ENCODE results near the gene NLK. TPM values are rescaled to one million over a fixed set of nuclear protein-coding genes. Genes with fewer than 3 reads are reported as not detected.

The NLK gene
- total RNA-seq, 6 experiments from 2014 or later: 8.8 to 10.6 (median 9.9) TPM

- WGBS (ENCODE audit: insufficient coverage, low coverage, low lambda C conversion rate, missing lambda C conversion rate): 86% methylated on average over 6 of the region's 6 CpGs
- DNase-seq: no peak
- Histone ChIP-seq H3K27me3 (no peaks in the 10 kb centered on the region), H3K4me1 (peaks cover 0 to 28% (median 8%) of the 10 kb centered on the region in 4 donors), H3K27ac (no peak overlapping the region), H3K4me3 (peak overlapping the region in 2 of 3 donors; percentile 23 to 92), H3K36me3 (no peaks in the 10 kb centered on the region), H3K9me3 (no peaks in the 10 kb centered on the region)
- ATAC-seq: no peak
- TF ChIP-seq POLR2A (IDR thresholded peaks at IDR 0.05): no peak
- TF ChIP-seq, protein P1, sequence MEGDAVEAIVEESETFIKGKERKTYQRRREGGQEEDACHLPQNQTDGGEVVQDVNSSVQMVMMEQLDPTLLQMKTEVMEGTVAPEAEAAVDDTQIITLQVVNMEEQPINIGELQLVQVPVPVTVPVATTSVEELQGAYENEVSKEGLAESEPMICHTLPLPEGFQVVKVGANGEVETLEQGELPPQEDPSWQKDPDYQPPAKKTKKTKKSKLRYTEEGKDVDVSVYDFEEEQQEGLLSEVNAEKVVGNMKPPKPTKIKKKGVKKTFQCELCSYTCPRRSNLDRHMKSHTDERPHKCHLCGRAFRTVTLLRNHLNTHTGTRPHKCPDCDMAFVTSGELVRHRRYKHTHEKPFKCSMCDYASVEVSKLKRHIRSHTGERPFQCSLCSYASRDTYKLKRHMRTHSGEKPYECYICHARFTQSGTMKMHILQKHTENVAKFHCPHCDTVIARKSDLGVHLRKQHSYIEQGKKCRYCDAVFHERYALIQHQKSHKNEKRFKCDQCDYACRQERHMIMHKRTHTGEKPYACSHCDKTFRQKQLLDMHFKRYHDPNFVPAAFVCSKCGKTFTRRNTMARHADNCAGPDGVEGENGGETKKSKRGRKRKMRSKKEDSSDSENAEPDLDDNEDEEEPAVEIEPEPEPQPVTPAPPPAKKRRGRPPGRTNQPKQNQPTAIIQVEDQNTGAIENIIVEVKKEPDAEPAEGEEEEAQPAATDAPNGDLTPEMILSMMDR (IDR thresholded peaks at IDR 0.05): no peak
- intact Hi-C loops (cut with DNase I): no loop called here
Observed at GRCh38 chr17:28040406-28040805, 2.1 kb upstream of the NLK start.

DNA sequence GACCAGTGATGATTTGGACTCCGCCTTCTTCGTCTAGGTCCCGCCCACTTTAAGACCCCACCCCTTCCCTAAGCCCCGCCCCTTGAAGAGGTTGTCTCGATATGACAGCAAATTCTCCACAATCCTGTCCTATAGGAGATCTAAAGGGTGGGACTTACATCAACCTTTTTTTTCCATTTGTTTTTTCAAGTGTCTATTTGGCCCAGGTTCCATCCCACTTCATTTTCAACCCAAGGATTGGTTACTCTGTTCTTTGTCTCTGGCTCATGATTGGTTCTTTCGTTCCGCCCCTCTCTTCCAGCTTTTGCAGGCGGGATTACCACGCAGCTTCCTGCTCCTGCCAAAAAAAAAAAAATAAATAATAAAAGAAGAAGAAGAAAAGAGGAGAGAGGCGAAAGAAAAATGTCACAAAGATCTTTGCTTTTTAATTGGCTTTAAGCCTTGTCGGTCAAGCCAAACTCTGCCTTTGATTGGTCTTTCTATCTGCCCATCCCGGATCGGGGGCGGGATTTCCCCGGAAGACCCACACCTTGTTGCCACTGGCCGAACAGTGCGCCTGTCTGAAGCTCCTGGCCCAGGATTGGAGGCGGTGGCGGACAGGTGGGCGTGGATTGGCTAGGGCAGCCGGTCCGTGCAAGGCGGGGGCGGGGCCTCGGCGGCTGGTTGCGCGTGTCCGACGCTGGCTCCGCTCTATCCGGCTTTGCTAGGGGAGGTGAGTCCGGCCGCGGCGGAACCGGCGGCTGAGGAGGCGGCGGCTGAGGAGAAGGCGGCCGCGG, 1.2 kb upstream of the NLK start:
- no peaks in the 10 kb centered on the region for H3K27me3 ChIP-seq
- H3K27ac ChIP-seq: peak overlapping the region; percentile 46 to 89 (median 76)
- DNase-seq (peak; percentile 100), ATAC-seq (peak; percentile 95 to 98 (median 96))
- no peaks in the 10 kb centered on the region for H3K9me3 ChIP-seq
- intact Hi-C loops (cut with DNase I): no loop called here
- H3K36me3 ChIP-seq: no peaks in the 10 kb centered on the region
- under 1% methylated on average over 23 of the region's 43 CpGs for WGBS (ENCODE audit: insufficient coverage, low coverage, low lambda C conversion rate, missing lambda C conversion rate)
- TF ChIP-seq, protein P1 (IDR thresholded peaks at IDR 0.05): no peak
- TF ChIP-seq POLR2A (IDR thresholded peaks at IDR 0.05): peak; percentile 71
- H3K4me1 ChIP-seq: peaks cover 0 to 31% (median 8%) of the 10 kb centered on the region in 4 donors
- H3K4me3 ChIP-seq: peak overlapping the region; percentile 81 to 95 (median 92)

DNA sequence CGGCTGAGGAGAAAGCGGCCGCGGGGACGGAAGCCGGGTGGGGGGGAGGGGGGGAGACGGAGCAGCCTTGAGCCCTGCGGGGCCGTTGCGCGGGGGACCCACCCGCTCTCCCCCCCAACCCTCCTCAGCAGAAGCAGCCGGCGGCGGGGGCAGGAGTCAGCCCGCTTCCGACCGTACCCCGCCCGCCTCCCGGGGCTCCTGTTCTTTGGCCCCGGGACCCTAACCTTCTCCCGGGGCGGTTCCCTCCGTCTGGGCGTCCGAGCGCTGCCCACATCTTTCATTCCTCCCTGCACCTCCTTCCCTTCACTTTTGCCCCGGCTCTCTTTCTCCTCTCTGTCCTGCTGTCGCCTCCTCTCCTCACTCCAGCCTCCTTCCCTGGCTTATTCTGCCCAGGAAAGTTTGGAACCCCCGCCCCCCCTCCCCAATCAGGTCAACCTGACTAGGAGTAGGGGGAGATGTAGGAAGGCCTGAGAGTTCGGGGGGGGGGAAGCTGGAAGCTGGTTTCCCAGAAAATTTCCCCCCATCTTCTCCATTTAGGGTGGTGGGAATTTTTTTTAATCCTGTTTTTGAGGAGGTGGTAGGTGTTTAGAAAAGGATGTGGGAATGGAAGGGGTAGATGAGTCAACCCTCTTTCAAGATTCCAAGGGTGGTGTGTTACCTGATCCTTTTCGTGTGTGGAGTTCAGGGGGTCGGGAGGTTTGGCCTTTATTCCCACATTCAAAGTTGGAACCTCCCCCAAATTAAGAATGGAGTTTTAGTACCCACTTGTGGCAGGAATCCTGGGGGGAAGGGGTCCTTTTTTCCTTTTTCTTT, 427 bp upstream of the NLK start:
- DNase-seq: no peak
- Histone ChIP-seq H3K4me1 (peaks cover 0 to 31% (median 8%) of the 10 kb centered on the region in 4 donors), H3K9me3 (no peaks in the 10 kb centered on the region), H3K27me3 (no peaks in the 10 kb centered on the region), H3K27ac (peak overlapping the region; percentile 46 to 89 (median 76)), H3K36me3 (no peaks in the 10 kb centered on the region), H3K4me3 (peak overlapping the region; percentile 81 to 95 (median 92))
- intact Hi-C loops (cut with DNase I): no loop called here
- TF ChIP-seq, protein P1 (IDR thresholded peaks at IDR 0.05): no peak
- no peak for TF ChIP-seq POLR2A (IDR thresholded peaks at IDR 0.05)
- ATAC-seq: peak; percentile 2 to 11 (median 4)
- WGBS (ENCODE audit: insufficient coverage, low coverage, low lambda C conversion rate, missing lambda C conversion rate): 3% methylated on average over 13 of the region's 34 CpGs

DNA sequence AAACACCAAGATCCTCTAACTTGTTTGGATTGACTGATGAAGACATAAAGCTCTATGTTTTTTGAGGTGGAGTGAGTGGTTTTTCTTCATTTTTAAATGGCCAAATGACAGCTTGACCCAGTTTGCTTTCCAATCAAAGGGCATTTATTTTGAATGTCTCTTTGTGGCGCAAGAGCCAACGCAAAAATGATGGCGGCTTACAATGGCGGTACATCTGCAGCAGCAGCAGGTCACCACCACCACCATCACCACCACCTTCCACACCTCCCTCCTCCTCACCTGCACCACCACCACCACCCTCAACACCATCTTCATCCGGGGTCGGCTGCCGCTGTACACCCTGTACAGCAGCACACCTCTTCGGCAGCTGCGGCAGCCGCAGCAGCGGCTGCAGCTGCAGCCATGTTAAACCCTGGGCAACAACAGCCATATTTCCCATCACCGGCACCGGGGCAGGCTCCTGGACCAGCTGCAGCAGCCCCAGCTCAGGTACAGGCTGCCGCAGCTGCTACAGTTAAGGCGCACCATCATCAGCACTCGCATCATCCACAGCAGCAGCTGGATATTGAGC, 329 bp downstream of the NLK start:
- intact Hi-C loops (cut with DNase I): no loop called here
- H3K4me3 ChIP-seq: no peak overlapping the region

More for the DNA sequence above, 329 bp downstream of the NLK start:
- WGBS (ENCODE audit: insufficient coverage, low coverage, low lambda C conversion rate, missing lambda C conversion rate): 88% methylated on average over 13 of the region's 16 CpGs
- TF ChIP-seq, protein P1 (IDR thresholded peaks at IDR 0.05): no peak
- no peak for TF ChIP-seq POLR2A (IDR thresholded peaks at IDR 0.05)
- Histone ChIP-seq H3K27ac (no peak overlapping the region), H3K27me3 (no peaks in the 10 kb centered on the region), H3K4me1 (peaks cover 0 to 31% (median 8%) of the 10 kb centered on the region in 4 donors), H3K9me3 (no peaks in the 10 kb centered on the region), H3K36me3 (no peaks in the 10 kb centered on the region)
- peak in 1 of 3 donors; percentile 54 for DNase-seq
- no peak for ATAC-seq
